NCI-H2196 treated with DMSO at 0.1 percent for 48 hours (cell line): ENCODE results near the gene GLIS1.
"Not testable (repeated sequence)": the region's sequence is repeated elsewhere in the genome, so short reads cannot be mapped to it uniquely, and the experiment has no call there.

Experiments
- DNase-seq: peaks from one replicate; lab custom pipeline; 2025; ENCODE audit not compliant: unreplicated experiment; lab: John Stamatoyannopoulos, UW

GLIS1 gene

DNA sequence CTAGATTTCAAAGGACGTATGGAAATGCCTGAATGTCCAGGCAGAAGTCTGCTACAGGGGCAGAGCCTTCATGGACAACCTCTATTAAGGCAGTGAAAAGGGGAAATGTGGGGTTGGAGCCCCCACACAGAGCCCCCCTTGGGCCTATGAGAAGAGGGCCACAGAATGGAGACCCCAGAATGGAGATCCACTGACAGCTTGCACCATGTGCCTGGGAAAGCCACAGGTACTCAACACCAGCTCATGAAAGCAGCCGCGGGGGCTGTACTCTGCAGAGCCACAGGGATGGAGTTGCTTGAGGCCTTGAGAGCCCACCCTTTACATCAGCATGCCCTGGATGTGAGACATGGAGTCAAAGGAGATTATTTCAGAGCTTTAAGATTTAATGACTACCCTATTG lies 171.1 kb downstream of the GLIS1 start:
- no peak for DNase-seq

DNA sequence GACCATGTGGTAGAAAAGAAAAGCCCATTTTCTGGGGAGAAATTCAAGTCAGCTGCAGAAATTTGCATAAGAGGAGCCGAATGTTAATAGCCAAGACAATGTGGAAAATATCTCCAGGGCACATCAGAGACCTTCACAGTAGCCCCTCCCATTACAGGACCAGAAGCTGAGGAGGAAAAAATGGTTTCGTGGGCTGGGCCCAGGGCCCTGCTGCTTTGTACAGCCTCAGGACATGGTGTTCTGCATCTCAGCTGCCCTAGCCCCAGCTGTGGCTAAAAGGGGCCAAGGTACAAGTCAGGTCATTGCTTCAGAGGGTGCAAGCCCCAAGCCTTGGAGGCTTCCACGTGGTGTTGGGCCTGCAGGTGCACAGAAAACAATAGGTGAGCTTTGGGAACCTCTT lies 171.5 kb downstream of the GLIS1 start:
- no peak for DNase-seq

- no peak for DNase-seq
Observed at GRCh38 chr1:53563611-53564010, 175.4 kb downstream of the GLIS1 start.

- DNase-seq = no peak
Observed at GRCh38 chr1:53562981-53563379, 176.0 kb downstream of the GLIS1 start.

DNA sequence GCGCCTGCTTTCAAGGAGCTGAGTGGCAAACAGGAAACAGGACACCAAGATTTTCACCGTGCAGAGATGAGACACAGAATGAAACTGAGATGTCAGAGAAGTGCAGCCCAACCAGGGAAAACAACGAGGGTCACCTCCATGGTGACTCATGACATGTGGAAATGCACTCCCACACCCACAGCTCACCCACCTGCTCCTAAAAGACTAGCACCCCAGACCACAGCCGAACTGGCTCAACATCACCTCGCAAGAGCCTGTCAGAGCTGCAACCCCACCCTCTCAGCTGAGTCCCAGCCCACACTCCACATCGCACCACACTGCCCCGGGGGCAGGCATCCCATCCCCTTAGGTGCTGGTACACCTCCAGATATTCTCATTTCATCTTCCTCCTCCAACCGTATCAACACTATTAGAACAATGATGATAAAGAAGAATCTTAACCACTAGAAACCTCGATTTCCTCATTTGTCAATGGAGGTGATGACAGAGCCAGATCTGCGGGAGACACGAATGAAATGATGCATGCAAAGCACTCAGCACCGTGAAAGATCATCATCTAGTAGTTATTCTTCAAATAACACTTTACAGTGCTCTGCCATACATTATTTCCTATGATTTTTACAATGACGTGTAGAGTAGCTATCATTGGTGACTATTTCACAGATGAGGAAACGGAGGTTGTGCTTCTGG lies 176.5 kb downstream of the GLIS1 start:
- no peak for DNase-seq

DNA sequence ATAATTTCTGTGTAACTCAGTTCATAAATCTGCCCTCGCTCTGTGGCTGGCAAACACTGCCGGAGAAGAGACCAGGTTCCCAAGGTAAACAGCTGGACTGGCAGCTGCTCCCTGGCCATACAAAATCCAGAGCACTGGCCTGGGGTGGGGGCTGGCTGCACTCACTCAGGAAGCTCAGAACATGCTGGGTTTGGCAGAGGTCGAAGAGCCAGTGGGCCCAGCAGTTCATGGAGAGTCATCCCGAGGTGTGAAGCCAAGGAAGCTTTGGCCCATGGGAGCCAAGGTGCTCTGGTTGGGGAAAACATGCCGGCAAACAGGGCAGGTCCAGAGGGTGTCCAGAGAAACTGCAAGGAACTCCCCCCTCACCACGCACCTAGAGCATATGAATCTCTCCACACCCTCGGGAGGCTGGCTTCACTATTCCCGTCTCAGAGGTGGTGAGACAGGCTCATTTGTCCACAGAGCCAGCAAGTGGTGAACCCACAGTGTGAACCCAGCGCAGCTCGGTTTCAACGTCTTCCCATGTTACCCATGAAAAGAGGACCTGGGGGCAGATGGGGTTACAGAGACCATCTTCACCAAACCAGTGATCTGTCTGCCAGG lies 177.4 kb downstream of the GLIS1 start:
- no peak for DNase-seq

- no peak for DNase-seq
Observed at GRCh38 chr1:53560581-53561502, 178.1 kb downstream of the GLIS1 start.

DNA sequence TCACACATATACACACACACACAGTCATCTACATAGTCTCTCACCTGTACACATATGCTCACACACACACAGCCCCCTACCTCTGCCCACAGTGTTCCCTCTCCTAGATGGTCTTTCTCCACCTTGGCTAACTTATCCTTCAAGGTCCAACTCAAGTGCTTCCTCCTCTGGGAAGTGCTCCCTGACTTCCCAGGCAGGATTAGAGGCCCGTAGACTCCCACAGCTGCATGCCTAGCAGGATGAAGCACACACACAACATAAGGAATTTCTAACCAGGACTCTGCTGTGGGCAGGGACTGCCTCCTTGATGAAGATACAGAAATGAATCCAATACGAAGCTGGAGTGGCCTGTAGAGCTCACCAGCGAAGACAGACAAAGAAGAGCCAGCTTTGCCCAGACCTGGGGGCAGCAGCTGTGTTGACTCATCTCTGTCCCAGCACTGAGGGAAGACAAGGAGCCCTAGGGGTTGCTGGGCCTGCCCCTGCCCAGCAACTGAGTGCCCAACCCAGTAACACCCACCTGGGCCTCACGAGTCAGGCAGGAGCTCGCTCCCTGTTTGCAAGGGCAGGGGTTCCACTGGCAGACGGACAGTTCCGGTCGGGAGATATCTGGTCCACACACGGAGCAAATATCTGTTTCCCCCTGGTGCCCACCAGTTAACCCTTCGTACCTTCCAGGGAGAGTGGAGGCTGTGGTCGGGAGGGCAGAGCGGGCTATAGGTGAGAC lies 178.9 kb downstream of the GLIS1 start:
- DNase-seq = no peak

GRCh38 chr1:53559391-53559815 lies 179.6 kb downstream of the GLIS1 start:
- DNase-seq = no peak

GRCh38 chr1:53558739-53559315 lies 180.1 kb downstream of the GLIS1 start:
- no peak for DNase-seq

GRCh38 chr1:53557830-53558738 lies 180.9 kb downstream of the GLIS1 start:
- DNase-seq = no peak

- DNase-seq = no peak
Observed at GRCh38 chr1:53557369-53557768, 181.6 kb downstream of the GLIS1 start.

DNA sequence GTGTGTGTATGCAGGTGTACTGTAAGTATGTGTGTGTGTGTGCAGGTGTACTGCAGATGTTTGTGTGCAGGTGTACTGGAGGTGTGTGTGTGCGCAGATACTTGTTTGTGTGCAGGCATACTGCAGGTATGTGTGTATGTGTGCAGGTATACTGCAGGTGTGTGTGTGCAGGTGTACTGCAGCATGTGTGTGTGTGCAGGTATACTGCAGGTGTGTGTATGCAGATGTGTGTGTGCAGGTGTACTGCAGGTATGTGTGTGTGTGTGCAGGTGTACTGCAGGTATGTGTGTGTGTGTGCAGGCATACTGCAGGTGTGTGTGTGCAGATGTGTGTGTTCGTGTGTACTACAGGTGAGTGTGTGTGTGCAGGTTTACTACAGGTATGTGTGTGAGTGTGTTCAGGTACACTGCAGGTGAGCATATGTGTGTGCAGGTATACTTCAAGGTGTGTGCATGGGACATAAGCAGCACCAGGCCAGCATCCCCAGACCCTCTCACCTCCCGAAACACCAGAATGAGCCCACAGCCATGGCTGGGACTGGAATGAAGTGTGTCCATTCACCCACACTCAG lies 182.2 kb downstream of the GLIS1 start:
- DNase-seq = no peak

DNA sequence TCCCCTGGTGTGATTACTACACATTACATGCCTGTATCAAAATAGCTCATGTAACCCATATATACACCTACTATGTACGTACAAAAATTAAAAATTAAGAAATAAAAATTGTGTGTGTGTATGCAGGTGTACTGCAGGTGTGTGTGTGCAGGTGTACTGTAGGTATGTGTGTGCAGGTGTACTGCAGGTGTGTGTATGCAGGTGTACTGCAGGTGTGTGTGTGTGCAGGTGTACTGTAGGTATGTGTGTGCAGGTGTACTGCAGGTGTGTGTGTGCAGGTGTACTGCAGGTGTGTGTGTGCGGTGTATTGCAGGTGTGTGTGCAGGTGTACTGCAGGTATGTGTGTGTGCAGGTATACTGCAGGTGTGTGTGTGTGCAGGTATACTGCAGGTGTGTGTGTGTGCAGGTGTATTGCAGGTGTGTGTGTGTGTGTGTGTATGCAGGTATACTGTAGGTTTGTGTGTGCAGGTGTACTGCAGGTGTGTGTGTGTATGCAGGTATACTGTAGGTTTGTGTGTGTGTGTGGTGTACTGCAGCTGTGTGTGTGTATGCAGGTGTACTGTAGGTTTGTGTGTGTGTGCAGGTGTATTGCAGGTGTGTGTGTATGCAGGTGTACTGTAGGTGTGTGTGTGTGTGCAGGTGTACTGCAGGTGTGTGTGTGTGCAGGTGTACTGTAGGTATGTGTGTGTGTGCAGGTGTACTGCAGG lies 183.2 kb downstream of the GLIS1 start:
- DNase-seq = not testable (repeated sequence)

- no peak for DNase-seq
Observed at GRCh38 chr1:53554592-53555305, 184.2 kb downstream of the GLIS1 start.

DNA sequence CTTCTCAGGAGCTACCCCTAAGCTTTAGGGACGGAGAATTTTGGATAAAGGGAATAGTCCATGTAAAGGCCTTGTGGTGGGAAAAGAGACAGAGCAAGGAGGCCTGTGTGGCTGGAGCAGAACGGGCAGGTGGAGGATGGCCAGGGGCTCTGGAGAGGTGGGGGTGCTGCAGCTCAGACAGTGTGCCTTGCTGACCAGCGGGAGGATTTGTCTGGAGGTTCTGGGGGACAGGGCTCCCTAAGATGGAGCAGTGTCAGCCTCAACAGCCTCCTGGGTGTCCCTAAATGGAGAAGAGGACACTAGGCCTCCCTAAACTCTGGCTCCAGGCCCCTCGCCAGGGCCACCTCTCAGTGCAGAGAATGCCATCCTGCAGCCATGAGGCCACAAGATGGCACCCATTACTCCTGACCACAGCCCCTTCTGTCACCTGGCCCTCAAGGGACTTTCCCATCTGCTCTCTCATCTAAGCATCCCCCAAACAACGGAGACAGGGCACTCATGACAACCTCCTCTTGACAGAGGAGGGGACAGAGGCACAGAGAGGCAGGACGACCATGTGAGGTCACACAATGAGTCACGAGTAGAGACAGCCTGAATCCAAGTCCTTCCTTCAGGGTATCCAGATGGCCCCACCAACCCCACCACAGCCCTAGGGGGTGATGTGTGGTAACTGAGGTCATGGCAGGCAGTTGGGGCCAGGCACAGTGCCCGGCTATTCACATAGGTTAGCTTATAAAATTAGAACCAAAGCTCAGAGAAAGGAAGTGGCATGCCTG lies 185.0 kb downstream of the GLIS1 start:
- no peak for DNase-seq

- DNase-seq = no peak
Observed at GRCh38 chr1:53552981-53553733, 185.8 kb downstream of the GLIS1 start.
